Tibial artery (tissue), 4 donors: ENCODE measurements around the gene SH3BGRL.

Source experiments
- DNase-seq, 2 donors: peaks; one replicate each; pipeline ENCODE4 v3.0.0-alpha.2; 2019
- H3K27ac ChIP-seq, 2 donors: fragments of 200-600 bp; sonication (generic) in 1 of 2; 1 replicate in 1 of 2; 2 replicates in 1 of 2; pipeline ENCODE4 v1.5.1; 2018 to 2019; ENCODE audit warnings: mild to moderate bottlenecking in 1 of 2
- H3K27me3 ChIP-seq, 2 donors: fragments of 200-600 bp; sonication (generic) in 1 of 2; one replicate each; pipeline versions ENCODE4 v1.5.1 to v1.6.0; 2016 to 2019
- H3K36me3 ChIP-seq, 3 donors: fragments of 200-600 bp; sonication (generic) in 2 of 3; one replicate each; pipeline ENCODE4 v1.5.1; 2016 to 2019; ENCODE audit warnings: mild to moderate bottlenecking in 2 of 3
- H3K4me1 ChIP-seq, 4 donors: fragments of 200-600 bp; sonication (generic) in 2 of 4; 1 replicate in 3 of 4; 2 replicates in 1 of 4; pipeline ENCODE4 v1.5.1; 2016 to 2019
- H3K4me3 ChIP-seq, 2 donors: fragments of 200-600 bp; sonication (generic) in 1 of 2; 1 replicate in 1 of 2; 2 replicates in 1 of 2; pipeline ENCODE4 v1.5.1; 2018 to 2019; ENCODE audit warnings: mild to moderate bottlenecking in 2 of 2
- H3K9me3 ChIP-seq, 3 donors: fragments of 200-600 bp; sonication (generic) in 1 of 3; one replicate each; pipeline ENCODE4 v1.5.1; 2016 to 2019
- CTCF ChIP-seq, 2 experiments: fragments of 200-600 bp in 1 of 2; fragments of 450-650 bp in 1 of 2; IDR thresholded peaks; one replicate each; pipeline ENCODE4 v1.5.1; 2017 to 2019; ENCODE audit warnings: antibody characterized with exemption in 2 of 2, mild to moderate bottlenecking in 1 of 2, moderate library complexity in 1 of 2
- intact Hi-C: fragments of 100-400 bp; cut with DNase I; formaldehyde crosslinking; loops from one replicate; pipeline ENCODE4 v1.15.0; 2023; ENCODE audit warnings: low total_unique reads

The SH3BGRL gene

GRCh38 chrX:81201071-81201470, 831 bp upstream of the SH3BGRL start:
- no peaks in the 10 kb centered on the region for H3K27me3 ChIP-seq
- peak overlapping the region; percentile 79 to 88 for H3K27ac ChIP-seq
- H3K36me3 ChIP-seq: no peaks in the 10 kb centered on the region
- H3K4me1 ChIP-seq: peaks cover 0 to 7% (median 0%) of the 10 kb centered on the region in 4 donors
- peak overlapping the region; percentile 64 to 65 for H3K4me3 ChIP-seq
- no peak for TF ChIP-seq CTCF (IDR thresholded peaks at IDR 0.05)
- intact Hi-C loops: no loop called here
- DNase-seq: no peak
- no peaks in the 10 kb centered on the region for H3K9me3 ChIP-seq

DNA sequence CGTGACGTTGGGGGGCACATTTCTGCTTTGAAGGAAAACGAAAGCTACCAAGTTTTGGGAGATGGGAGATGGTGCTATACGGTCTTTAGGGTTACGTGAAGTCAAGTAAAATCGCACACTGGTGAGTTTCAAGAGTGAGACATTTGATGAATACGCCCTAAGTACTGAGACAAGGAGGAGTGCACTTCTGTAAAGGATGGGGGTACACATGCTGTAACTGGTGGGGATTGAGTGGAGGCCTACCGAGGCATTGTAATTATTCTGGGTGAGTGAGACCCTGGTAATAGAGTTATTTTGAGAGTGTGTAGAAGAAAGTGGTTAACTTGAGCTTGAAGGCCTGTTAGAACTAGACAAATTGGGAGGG, 536 bp downstream of the SH3BGRL start:
- no peaks in the 10 kb centered on the region for H3K36me3 ChIP-seq
- DNase-seq: no peak
- peak overlapping the region; percentile 79 to 88 for H3K27ac ChIP-seq
- peak overlapping the region; percentile 64 to 65 for H3K4me3 ChIP-seq
- H3K9me3 ChIP-seq: no peaks in the 10 kb centered on the region
- no peaks in the 10 kb centered on the region for H3K27me3 ChIP-seq
- TF ChIP-seq CTCF (IDR thresholded peaks at IDR 0.05): no peak
- intact Hi-C loops: no loop called here
- peaks cover 0 to 15% (median 0%) of the 10 kb centered on the region in 4 donors for H3K4me1 ChIP-seq

DNA sequence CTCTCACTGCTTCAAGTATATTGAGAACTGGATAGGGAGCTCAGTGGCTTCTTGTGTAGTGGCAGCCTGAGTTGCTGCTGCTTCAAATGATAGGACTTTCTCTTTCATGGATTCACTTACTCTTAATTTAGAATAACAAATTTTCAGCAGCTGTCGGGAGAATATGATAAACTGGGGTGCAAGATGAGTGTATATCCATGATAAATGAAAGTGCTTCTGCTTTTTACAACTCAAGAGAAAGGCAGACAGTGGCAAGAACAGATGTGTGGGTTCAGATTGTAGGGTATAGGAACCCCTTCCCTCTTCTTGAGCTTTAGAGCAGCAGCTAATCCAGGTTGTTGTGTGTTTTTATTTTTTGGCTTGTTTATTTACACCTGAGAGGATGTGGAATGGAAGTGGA, 1.0 kb downstream of the SH3BGRL start:
- TF ChIP-seq CTCF (IDR thresholded peaks at IDR 0.05): no peak
- peaks cover 0 to 15% (median 0%) of the 10 kb centered on the region in 4 donors for H3K4me1 ChIP-seq

GRCh38 chrX:81205551-81205950, 3.6 kb downstream of the SH3BGRL start:
- TF ChIP-seq CTCF (IDR thresholded peaks at IDR 0.05): no peak
- peaks cover 0 to 31% (median 0%) of the 10 kb centered on the region in 4 donors for H3K4me1 ChIP-seq
- intact Hi-C loops: no loop called here
- H3K4me3 ChIP-seq: no peak overlapping the region
- no peaks in the 10 kb centered on the region for H3K36me3 ChIP-seq
- H3K27me3 ChIP-seq: no peaks in the 10 kb centered on the region
- no peaks in the 10 kb centered on the region for H3K9me3 ChIP-seq
- no peak overlapping the region for H3K27ac ChIP-seq
- no peak for DNase-seq

More for the DNA sequence above, 1.0 kb downstream of the SH3BGRL start:
- peak overlapping the region; percentile 79 to 88 for H3K27ac ChIP-seq
- no peaks in the 10 kb centered on the region for H3K27me3 ChIP-seq
- H3K4me3 ChIP-seq: peak overlapping the region; percentile 64 to 65
- H3K9me3 ChIP-seq: no peaks in the 10 kb centered on the region
- no peaks in the 10 kb centered on the region for H3K36me3 ChIP-seq
- no peak for DNase-seq
- intact Hi-C loops: no loop called here

DNA sequence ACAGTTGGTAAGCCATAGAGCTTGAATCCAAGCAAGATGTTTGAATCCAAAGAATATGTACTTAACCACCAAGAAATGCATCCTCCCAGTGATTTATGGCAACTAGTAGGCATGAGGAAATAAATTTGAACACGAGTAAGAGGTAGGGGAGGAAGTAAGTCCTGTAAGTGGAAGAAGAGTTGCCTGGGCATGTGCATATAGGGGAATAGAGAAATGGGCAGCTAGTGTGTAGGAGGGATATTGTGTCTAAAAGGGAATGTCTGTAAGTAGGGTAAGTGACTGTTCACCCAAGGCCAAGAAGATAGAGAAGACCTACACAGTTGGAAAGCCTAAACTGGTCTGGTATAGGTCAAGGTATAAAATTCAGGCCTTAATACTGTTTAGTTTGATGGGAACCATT, 4.6 kb downstream of the SH3BGRL start:
- H3K4me1 ChIP-seq: peaks cover 0 to 34% (median 0%) of the 10 kb centered on the region in 4 donors
- H3K27ac ChIP-seq: no peak overlapping the region
- intact Hi-C loops: no loop called here
- H3K4me3 ChIP-seq: no peak overlapping the region
- no peaks in the 10 kb centered on the region for H3K9me3 ChIP-seq
- no peaks in the 10 kb centered on the region for H3K27me3 ChIP-seq
- H3K36me3 ChIP-seq: no peaks in the 10 kb centered on the region
- no peak for TF ChIP-seq CTCF (IDR thresholded peaks at IDR 0.05)
- DNase-seq: no peak

GRCh38 chrX:81208916-81209315, 7.0 kb downstream of the SH3BGRL start:
- Histone ChIP-seq H3K27ac (no peak overlapping the region), H3K4me3 (no peak overlapping the region), H3K27me3 (no peaks in the 10 kb centered on the region), H3K36me3 (no peaks in the 10 kb centered on the region), H3K9me3 (no peaks in the 10 kb centered on the region), H3K4me1 (peaks cover 0 to 42% (median 0%) of the 10 kb centered on the region in 4 donors)
- TF ChIP-seq CTCF (IDR thresholded peaks at IDR 0.05): no peak
- no peak for DNase-seq
- intact Hi-C loops: no loop called here
